ENCODE results near the gene NFYA. TPM values are rescaled to one million over a fixed set of nuclear protein-coding genes. Genes with fewer than 3 reads are reported as not detected.

Gene NFYA
- total and polyA plus RNA-seq, 2 of the 13 experiments (the other 11 are each of a cell fraction or from before 2014, with no cell fraction given) = 16.0 to 22.9 TPM

- CTCF ChIA-PET (ENCODE audit: low intra/inter-chr PET ratio, low total read pairs) = no interaction called here
- 32% methylated on average over 2 of the region's 2 CpGs for WGBS (ENCODE audit: low lambda C conversion rate)
- Histone ChIP-seq H4K20me1 (ENCODE audit: insufficient read depth, low read length) (no peaks in the 10 kb centered on the region), H3K4me2 (ENCODE audit: low read depth, low read length) (no peak overlapping the region), H3K9ac (ENCODE audit: insufficient read depth, low read depth, low read length) (no peak overlapping the region), H3K36me3 (replicated peaks in 1 of 2; ENCODE audit: control insufficient read depth in 1 of 2, insufficient read depth in 2 of 2, low read length in 2 of 2) (no peaks in the 10 kb centered on the region), H3K9me3 (ENCODE audit: low read length) (no peaks in the 10 kb centered on the region), H2AFZ (ENCODE audit: low read length) (no peak overlapping the region), H3K79me2 (ENCODE audit: insufficient read depth, low read length) (no peaks in the 10 kb centered on the region), H3K4me1 (ENCODE audit: insufficient read depth, low read length) (no peaks in the 10 kb centered on the region), H3K27me3 (ENCODE audit: control insufficient read depth in 1 of 2, insufficient read depth in 2 of 2, low read length in 2 of 2) (no peaks in the 10 kb centered on the region), H3K4me3 (replicated peaks in 1 of 3; ENCODE audit: insufficient read depth in 1 of 3, low read depth in 2 of 3, low read length in 3 of 3) (no peak overlapping the region), H3K27ac (ENCODE audit: extremely low read length, insufficient read depth, low read length) (no peak overlapping the region)
- no TSS peak for BruUV-seq (replicated peaks)
- TF ChIP-seq ATF4 (CRISPR knock-in tag; IDR thresholded peaks at IDR 0.05) = no peak
- no peak for TF ChIP-seq ISX (CRISPR knock-in tag; conservative IDR thresholded peaks at IDR 0.05)
- no peak for TF ChIP-seq ETV6 (CRISPR knock-in tag; conservative IDR thresholded peaks at IDR 0.05)
- no peak for FAIRE-seq
- in situ Hi-C loops (cut with HindIII; ENCODE audit: extremely low pct_ligation_motif_present, low pct_unique_long_range_greater_than_20kb) (no loop called here), intact Hi-C loops (cut with micrococcal nuclease; ENCODE audit: unreplicated experiment) (no loop called here)
- POLR2A ChIA-PET = no interaction called here
- ATAC-seq = no peak
- DNase-seq (ENCODE audit: low spot score) = no peak
Observed at GRCh38 chr6:41132254-41132653, 59.5 kb downstream of the NFYA start.

GRCh38 chr6:41135062-41135832 lies 62.5 kb downstream of the NFYA start:
- FAIRE-seq = no peak
- Histone ChIP-seq H3K4me2 (ENCODE audit: low read depth, low read length) (no peak overlapping the region), H3K27ac (ENCODE audit: extremely low read length, insufficient read depth, low read length) (no peak overlapping the region), H3K4me3 (replicated peaks in 1 of 3; ENCODE audit: insufficient read depth in 1 of 3, low read depth in 2 of 3, low read length in 3 of 3) (no peak overlapping the region), H3K27me3 (ENCODE audit: control insufficient read depth in 1 of 2, insufficient read depth in 2 of 2, low read length in 2 of 2) (no peaks in the 10 kb centered on the region; a peak in 1 of 5 replicates), H2AFZ (ENCODE audit: low read length) (no peak overlapping the region), H3K79me2 (ENCODE audit: insufficient read depth, low read length) (no peaks in the 10 kb centered on the region), H3K4me1 (ENCODE audit: insufficient read depth, low read length) (no peaks in the 10 kb centered on the region), H3K36me3 (replicated peaks in 1 of 2; ENCODE audit: control insufficient read depth in 1 of 2, insufficient read depth in 2 of 2, low read length in 2 of 2) (no peaks in the 10 kb centered on the region), H3K9ac (ENCODE audit: insufficient read depth, low read depth, low read length) (no peak overlapping the region), H3K9me3 (ENCODE audit: low read length) (no peaks in the 10 kb centered on the region), H4K20me1 (ENCODE audit: insufficient read depth, low read length) (no peaks in the 10 kb centered on the region)
- POLR2A ChIA-PET = no interaction called here
- no peak for ATAC-seq
- no peak for DNase-seq (ENCODE audit: low spot score)
- intact Hi-C loops (cut with micrococcal nuclease; ENCODE audit: unreplicated experiment) = no loop called here
- 17% methylated on average over 3 of the region's 3 CpGs for WGBS (ENCODE audit: low lambda C conversion rate)
- no peak for TF ChIP-seq NRL (CRISPR knock-in tag; IDR thresholded peaks at IDR 0.05; ENCODE audit: borderline replicate concordance)
- TF ChIP-seq MAFK (conservative IDR thresholded peaks at IDR 0.05 in 1 of 2, IDR thresholded peaks at IDR 0.05 in 1 of 2; ENCODE audit: low read length in 2 of 2) = peak; percentile 89 to 96
- TF ChIP-seq MAFF (IDR thresholded peaks at IDR 0.05; ENCODE audit: low read depth, low read length) = peak; percentile 92
- CTCF ChIA-PET (ENCODE audit: low intra/inter-chr PET ratio, low total read pairs) = no interaction called here
- BruUV-seq (replicated peaks) = no TSS peak
- in situ Hi-C loops (cut with HindIII; ENCODE audit: extremely low pct_ligation_motif_present, low pct_unique_long_range_greater_than_20kb) = no loop called here
